Measurements from ENCODE around the gene SCYGR5.

DNA sequence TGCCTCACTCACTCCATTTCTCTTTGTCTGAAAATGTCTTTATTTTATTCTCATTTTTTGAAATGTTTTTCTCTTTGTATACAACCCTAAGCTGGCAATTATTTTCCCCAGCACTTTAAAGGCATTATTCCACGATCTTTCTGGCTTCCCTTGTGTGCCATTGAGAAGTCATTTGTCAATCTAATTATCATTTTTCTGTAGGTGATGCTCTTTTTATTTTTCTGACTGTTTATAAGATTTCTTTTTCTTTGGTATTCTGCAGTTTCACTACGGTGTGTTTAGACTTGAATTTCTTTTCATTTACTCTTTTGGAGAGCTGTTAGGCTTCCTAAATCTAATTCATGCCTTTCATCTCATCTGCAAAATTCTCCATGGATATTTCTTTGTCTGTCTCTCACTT, 41.2 kb upstream of the SCYGR5 start:
- TF ChIP-seq, protein P1, sequence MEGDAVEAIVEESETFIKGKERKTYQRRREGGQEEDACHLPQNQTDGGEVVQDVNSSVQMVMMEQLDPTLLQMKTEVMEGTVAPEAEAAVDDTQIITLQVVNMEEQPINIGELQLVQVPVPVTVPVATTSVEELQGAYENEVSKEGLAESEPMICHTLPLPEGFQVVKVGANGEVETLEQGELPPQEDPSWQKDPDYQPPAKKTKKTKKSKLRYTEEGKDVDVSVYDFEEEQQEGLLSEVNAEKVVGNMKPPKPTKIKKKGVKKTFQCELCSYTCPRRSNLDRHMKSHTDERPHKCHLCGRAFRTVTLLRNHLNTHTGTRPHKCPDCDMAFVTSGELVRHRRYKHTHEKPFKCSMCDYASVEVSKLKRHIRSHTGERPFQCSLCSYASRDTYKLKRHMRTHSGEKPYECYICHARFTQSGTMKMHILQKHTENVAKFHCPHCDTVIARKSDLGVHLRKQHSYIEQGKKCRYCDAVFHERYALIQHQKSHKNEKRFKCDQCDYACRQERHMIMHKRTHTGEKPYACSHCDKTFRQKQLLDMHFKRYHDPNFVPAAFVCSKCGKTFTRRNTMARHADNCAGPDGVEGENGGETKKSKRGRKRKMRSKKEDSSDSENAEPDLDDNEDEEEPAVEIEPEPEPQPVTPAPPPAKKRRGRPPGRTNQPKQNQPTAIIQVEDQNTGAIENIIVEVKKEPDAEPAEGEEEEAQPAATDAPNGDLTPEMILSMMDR (conservative IDR thresholded peaks at IDR 0.05): no peak
- no peak for TF ChIP-seq EZH2 (IDR thresholded peaks at IDR 0.05; ENCODE audit: low read depth)
